GM13976 (cell line): Measurements from ENCODE around the gene ADAMTS13.

Experiments used
- DNase-seq: peaks from one replicate; pipeline ENCODE4 v3.0.0; 2012; ENCODE audit warnings: low spot score
- CTCF ChIP-seq: IDR thresholded peaks from 2 replicates; pipeline ENCODE4 v1.5.1; 2012; ENCODE audit warnings: borderline replicate concordance, mild to moderate bottlenecking; ENCODE audit not compliant: insufficient read depth; ENCODE audit errors: extremely low read depth, missing control alignments, control extremely low read depth
- in situ Hi-C: fragments of 300-500 bp; cut with MboI; formaldehyde crosslinking; loops from one replicate; pipeline ENCODE4 v1.12.0; 2022; ENCODE audit warnings: low sequenced_read_pairs, mixed read lengths, inconsistent platforms; ENCODE audit not compliant: unreplicated experiment

The ADAMTS13 gene

GRCh38 chr9:133393399-133393798 is 28.8 kb upstream of the ADAMTS13 start:
- TF ChIP-seq CTCF, result no peak

GRCh38 chr9:133394687-133395271 is 27.4 kb upstream of the ADAMTS13 start:
- no peak for DNase-seq
- TF ChIP-seq CTCF, result no peak
- in situ Hi-C loops, result no loop called here

More at GRCh38 chr9:133393399-133393798, 28.8 kb upstream of the ADAMTS13 start:
- in situ Hi-C loops, result no loop called here
- DNase-seq, result no peak

GRCh38 chr9:133396952-133397351 is 25.2 kb upstream of the ADAMTS13 start:
- in situ Hi-C loops, result no loop called here
- TF ChIP-seq CTCF, result peak; percentile 6
- no peak for DNase-seq

- in situ Hi-C loops, result no loop called here
- TF ChIP-seq CTCF, result no peak
- no peak for DNase-seq
These were observed 24.8 kb upstream of the ADAMTS13 start for GRCh38 chr9:133397370-133397769.

- TF ChIP-seq CTCF, result no peak
- no peak for DNase-seq
- in situ Hi-C loops, result no loop called here
These were observed 24.3 kb upstream of the ADAMTS13 start for GRCh38 chr9:133397895-133398294.

- in situ Hi-C loops, result no loop called here
- DNase-seq, result no peak
- no peak for TF ChIP-seq CTCF
These were observed 21.9 kb upstream of the ADAMTS13 start for GRCh38 chr9:133400292-133400691.

GRCh38 chr9:133401588-133401987 is 20.6 kb upstream of the ADAMTS13 start:
- in situ Hi-C loops, result no loop called here
- TF ChIP-seq CTCF, result no peak
- DNase-seq, result no peak
